Loucy (cell line): ENCODE measurements around the gene DCD.

Experiments used
- CTCF ChIP-seq: fragments of 200-600 bp; sonication (generic); conservative IDR thresholded peaks from 2 replicates; pipeline ENCODE4 v1.5.1; 2014; ENCODE audit warnings: mild to moderate bottlenecking, antibody characterized with exemption, low read length
- EZH2phosphoT487 ChIP-seq: fragments of 200-600 bp; IDR thresholded peaks from 2 replicates; pipeline ENCODE4 v1.6.1; 2018; ENCODE audit warnings: antibody characterized with exemption, mild to moderate bottlenecking, moderate library complexity, borderline replicate concordance

GRCh38 chr12:54661048-54661447, 12.9 kb upstream of the DCD start:
- TF ChIP-seq CTCF (no peak), EZH2phosphoT487 (no peak)
